Smooth muscle cell (in vitro differentiated cells): ENCODE measurements around the gene PTPN12. TPM values are rescaled to one million over a fixed set of nuclear protein-coding genes. Genes with fewer than 3 reads are reported as not detected.

Source experiments
- DNase-seq: peaks from one replicate; lab custom pipeline; 2025; ENCODE audit not compliant: unreplicated experiment; lab: John Stamatoyannopoulos, UW
- H2AFZ ChIP-seq: fragments of 200-600 bp; sonication (generic); 2 replicates; pipeline ENCODE4 v1.6.0; 2016; ENCODE audit warnings: antibody characterized with exemption, low read depth, mild to moderate bottlenecking
- H3F3A ChIP-seq: fragments of 200-600 bp; sonication (generic); 2 replicates; pipeline ENCODE4 v1.6.0; 2017; ENCODE audit warnings: antibody characterized with exemption, low read depth
- H3K27ac ChIP-seq: fragments of 200-600 bp; sonication (generic); 2 replicates; pipeline ENCODE4 v1.5.1; 2016; ENCODE audit warnings: low read depth, mild to moderate bottlenecking
- H3K27me3 ChIP-seq: fragments of 200-600 bp; sonication (generic); 2 replicates; pipeline ENCODE4 v1.6.1; 2016; ENCODE audit warnings: low read depth, mild to moderate bottlenecking
- H3K36me3 ChIP-seq: fragments of 200-600 bp; sonication (generic); 2 replicates; pipeline ENCODE4 v1.5.1; 2016; ENCODE audit warnings: low read depth
- H3K4me1 ChIP-seq: fragments of 200-600 bp; sonication (generic); 2 replicates; pipeline ENCODE4 v1.5.1; 2016; ENCODE audit warnings: low read depth
- H3K4me2 ChIP-seq: fragments of 200-600 bp; sonication (generic); 2 replicates; pipeline ENCODE4 v1.6.0; 2016; ENCODE audit warnings: mild to moderate bottlenecking
- H3K4me3 ChIP-seq: fragments of 200-600 bp; sonication (generic); 2 replicates; pipeline ENCODE4 v1.5.1; 2016; ENCODE audit warnings: mild to moderate bottlenecking
- H3K79me2 ChIP-seq: fragments of 200-600 bp; sonication (generic); 2 replicates; pipeline ENCODE4 v1.6.0; 2016; ENCODE audit warnings: low read depth, mild to moderate bottlenecking
- H3K9ac ChIP-seq: fragments of 200-600 bp; sonication (generic); 2 replicates; pipeline ENCODE4 v1.6.0; 2016; ENCODE audit warnings: low read depth
- H3K9me3 ChIP-seq: fragments of 200-600 bp; sonication (generic); replicated peaks from 2 replicates; pipeline ENCODE4 v1.5.1; 2016; ENCODE audit warnings: low read depth
- H4K20me1 ChIP-seq: fragments of 200-600 bp; sonication (generic); 2 replicates; pipeline ENCODE4 v1.6.0; 2016; ENCODE audit warnings: low read depth
- WGBS: methylation state at CpG from one replicate; pipeline ENCODE4 v1.1.7; 2016; ENCODE audit warnings: low lambda C conversion rate; 5-methylcytosine and 5-hydroxymethylcytosine counted together
- polyA plus RNA-seq: library from polyadenylated mRNA; unstranded; fragments of >200 nt; fragmentation: Nextera tagmentation; extraction: Ambion mirVana; gene quantifications from 2 replicates; pipeline ENCODE4 v1.2.1, GENCODE V29; 2016
- total RNA-seq: library from RNA; depleted of rRNA; stranded (reverse); fragments of >200 nt; gene quantifications from 2 replicates; pipeline ENCODE4 v1.2.3, GENCODE V29; 2014
- TF ChIP-seq, protein P1 (sequence below): fragments of 200-600 bp; sonication (generic); IDR thresholded peaks from 2 replicates; pipeline ENCODE4 v1.5.1; 2017; ENCODE audit warnings: borderline replicate concordance, mild to moderate bottlenecking, antibody characterized with exemption; ENCODE audit not compliant: insufficient read depth, poor library complexity, severe bottlenecking

The PTPN12 gene
- total and polyA plus RNA-seq, 2 experiments from 2014 or later = 12.3 to 85.2 TPM

DNA sequence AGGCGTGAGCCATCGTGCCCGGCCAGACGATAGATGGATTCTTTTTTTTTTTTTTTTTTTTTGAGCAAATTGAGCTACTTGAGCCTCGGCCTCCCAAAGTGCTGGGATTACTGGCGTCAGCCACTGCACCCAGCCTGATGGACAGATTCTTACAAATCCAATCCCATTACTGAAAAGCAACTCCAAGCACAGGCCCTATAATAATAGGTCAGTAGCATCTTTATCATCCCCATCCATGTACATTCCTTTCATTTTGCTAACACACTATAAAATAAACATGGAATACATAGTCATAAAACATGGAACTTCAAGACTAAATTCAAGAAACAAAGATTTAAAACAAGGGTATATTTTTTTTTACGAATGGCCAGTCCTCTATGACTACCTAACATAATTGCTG, 143.2 kb downstream of the PTPN12 start:
- H3K4me2 ChIP-seq = no peak overlapping the region
- 97% methylated on average over 7 of the region's 7 CpGs for WGBS
- H3K79me2 ChIP-seq = peaks cover 17% of the 10 kb centered on the region
- H3K9ac ChIP-seq = no peak overlapping the region
- H3K9me3 ChIP-seq = no peaks in the 10 kb centered on the region
- H3K36me3 ChIP-seq = no peaks in the 10 kb centered on the region
- H3K27me3 ChIP-seq = no peaks in the 10 kb centered on the region
- no peak overlapping the region for H2AFZ ChIP-seq
- no peaks in the 10 kb centered on the region for H3F3A ChIP-seq
- H4K20me1 ChIP-seq = no peaks in the 10 kb centered on the region
- TF ChIP-seq, protein P1, sequence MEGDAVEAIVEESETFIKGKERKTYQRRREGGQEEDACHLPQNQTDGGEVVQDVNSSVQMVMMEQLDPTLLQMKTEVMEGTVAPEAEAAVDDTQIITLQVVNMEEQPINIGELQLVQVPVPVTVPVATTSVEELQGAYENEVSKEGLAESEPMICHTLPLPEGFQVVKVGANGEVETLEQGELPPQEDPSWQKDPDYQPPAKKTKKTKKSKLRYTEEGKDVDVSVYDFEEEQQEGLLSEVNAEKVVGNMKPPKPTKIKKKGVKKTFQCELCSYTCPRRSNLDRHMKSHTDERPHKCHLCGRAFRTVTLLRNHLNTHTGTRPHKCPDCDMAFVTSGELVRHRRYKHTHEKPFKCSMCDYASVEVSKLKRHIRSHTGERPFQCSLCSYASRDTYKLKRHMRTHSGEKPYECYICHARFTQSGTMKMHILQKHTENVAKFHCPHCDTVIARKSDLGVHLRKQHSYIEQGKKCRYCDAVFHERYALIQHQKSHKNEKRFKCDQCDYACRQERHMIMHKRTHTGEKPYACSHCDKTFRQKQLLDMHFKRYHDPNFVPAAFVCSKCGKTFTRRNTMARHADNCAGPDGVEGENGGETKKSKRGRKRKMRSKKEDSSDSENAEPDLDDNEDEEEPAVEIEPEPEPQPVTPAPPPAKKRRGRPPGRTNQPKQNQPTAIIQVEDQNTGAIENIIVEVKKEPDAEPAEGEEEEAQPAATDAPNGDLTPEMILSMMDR = no peak
- H3K27ac ChIP-seq = no peak overlapping the region
- H3K4me3 ChIP-seq = no peak overlapping the region
- H3K4me1 ChIP-seq = no peaks in the 10 kb centered on the region
- DNase-seq = no peak

DNA sequence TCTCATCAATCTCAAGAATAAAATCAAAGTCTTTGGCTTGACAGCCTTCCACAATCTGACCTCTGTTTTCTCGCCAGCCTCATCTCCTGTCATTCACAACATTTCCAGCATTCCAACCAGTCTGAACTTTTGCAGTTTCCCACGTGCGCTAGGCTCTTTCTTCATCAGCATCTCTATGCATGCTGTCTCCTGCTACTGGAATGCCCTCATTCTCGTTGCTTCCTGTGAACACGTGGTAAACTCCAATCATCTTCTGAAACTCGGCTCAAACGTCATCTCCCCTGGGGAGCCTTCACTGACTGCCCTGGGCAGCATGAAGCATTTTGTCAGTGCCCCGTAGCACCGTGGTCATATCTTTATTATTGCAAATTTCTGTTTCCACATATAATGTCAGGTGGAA, 146.9 kb downstream of the PTPN12 start:
- H3K4me2 ChIP-seq = no peak overlapping the region

DNA sequence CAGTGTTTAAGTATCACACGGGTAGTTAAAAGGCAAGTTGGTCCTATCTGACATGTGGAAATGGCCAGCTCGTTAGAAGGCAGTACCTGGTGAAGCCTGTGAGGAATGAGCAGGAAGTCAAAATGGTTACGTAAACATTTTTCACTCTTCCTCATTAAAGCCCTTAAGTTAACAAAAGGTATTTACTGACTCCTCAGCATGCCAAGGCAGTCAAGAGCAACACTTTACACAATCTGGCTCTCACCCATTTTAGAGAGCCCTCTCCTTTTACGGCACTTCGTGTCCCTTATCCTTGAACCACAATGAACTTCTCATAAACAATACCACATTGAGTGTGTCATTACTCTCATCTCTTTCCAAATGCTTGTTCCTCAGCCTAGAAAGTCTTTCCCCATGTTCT, 148.1 kb downstream of the PTPN12 start:
- H3K4me1 ChIP-seq = no peaks in the 10 kb centered on the region
- H3K4me3 ChIP-seq = no peak overlapping the region
- no peak for DNase-seq
- H4K20me1 ChIP-seq = peaks cover 31% of the 10 kb centered on the region
- H3F3A ChIP-seq = peaks cover 4% of the 10 kb centered on the region
- TF ChIP-seq, protein P1 = no peak
- H3K9me3 ChIP-seq = no peaks in the 10 kb centered on the region
- no peak overlapping the region for H2AFZ ChIP-seq
- 58% methylated on average over 5 of the region's 5 CpGs for WGBS
- H3K4me2 ChIP-seq = no peak overlapping the region
- peaks cover 28% of the 10 kb centered on the region for H3K79me2 ChIP-seq
- no peak overlapping the region for H3K9ac ChIP-seq
- no peaks in the 10 kb centered on the region for H3K36me3 ChIP-seq
- H3K27ac ChIP-seq = peak overlapping the region; percentile 55
- no peaks in the 10 kb centered on the region for H3K27me3 ChIP-seq

More for the DNA sequence above, 146.9 kb downstream of the PTPN12 start:
- H3K36me3 ChIP-seq = no peaks in the 10 kb centered on the region
- H3K4me3 ChIP-seq = no peak overlapping the region
- peaks cover 19% of the 10 kb centered on the region for H3K79me2 ChIP-seq
- peaks cover 4% of the 10 kb centered on the region for H3F3A ChIP-seq
- H3K27me3 ChIP-seq = no peaks in the 10 kb centered on the region
- DNase-seq = no peak
- no peaks in the 10 kb centered on the region for H3K4me1 ChIP-seq
- peak overlapping the region; percentile 55 for H3K27ac ChIP-seq
- H2AFZ ChIP-seq = no peak overlapping the region
- peaks cover 22% of the 10 kb centered on the region for H4K20me1 ChIP-seq
- TF ChIP-seq, protein P1 = no peak
- 36% methylated on average over 9 of the region's 9 CpGs for WGBS
- H3K9ac ChIP-seq = no peak overlapping the region
- H3K9me3 ChIP-seq = no peaks in the 10 kb centered on the region

DNA sequence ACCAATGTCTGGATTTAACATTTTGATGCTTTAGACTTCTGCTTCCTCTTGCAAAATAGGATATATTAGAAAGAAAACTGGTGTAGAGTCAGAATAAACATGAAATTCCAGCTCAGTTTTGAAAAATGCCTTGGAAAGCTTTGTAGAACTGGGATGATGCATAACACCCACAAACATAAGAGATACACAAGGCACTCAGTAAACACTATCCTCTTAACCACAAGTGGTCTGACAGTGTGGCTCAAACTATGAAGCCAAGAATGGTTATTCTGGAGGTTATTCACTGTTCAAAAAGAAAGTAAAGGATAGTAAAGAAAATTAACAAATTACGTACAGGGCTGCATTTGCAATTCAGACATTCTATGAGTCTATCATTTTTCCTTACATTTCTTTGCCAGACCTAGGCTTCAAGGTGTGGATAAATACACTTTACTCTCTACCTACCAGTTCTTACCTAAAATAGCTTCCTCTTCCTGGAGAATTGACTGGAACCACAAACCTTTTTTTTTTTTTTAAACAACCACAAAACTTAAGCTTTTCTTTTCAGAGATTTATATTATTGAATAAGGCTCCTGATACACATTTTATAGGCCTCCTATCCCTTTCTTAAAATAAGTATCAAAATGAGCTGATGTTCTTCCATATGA, 150.1 kb downstream of the PTPN12 start:
- Histone ChIP-seq H3F3A (peaks cover 7% of the 10 kb centered on the region), H4K20me1 (peaks cover 34% of the 10 kb centered on the region), H3K36me3 (no peaks in the 10 kb centered on the region), H3K4me2 (peak overlapping the region; percentile 69), H3K79me2 (peaks cover 31% of the 10 kb centered on the region), H3K9ac (no peak overlapping the region), H3K27ac (peak overlapping the region; percentile 32), H3K27me3 (no peaks in the 10 kb centered on the region), H3K4me1 (no peaks in the 10 kb centered on the region), H3K4me3 (no peak overlapping the region), H3K9me3 (no peaks in the 10 kb centered on the region), H2AFZ (no peak overlapping the region)
- no peak for DNase-seq
- TF ChIP-seq, protein P1 = no peak
- 52% methylated on average over 1 of the region's 1 CpG for WGBS
